ENCODE data around the gene CALD1. TPM values are rescaled to one million over a fixed set of nuclear protein-coding genes. Genes with fewer than 3 reads are reported as not detected.

CALD1 gene
- total and polyA plus RNA-seq, 2 experiments from 2014 or later: 22.6 to 135 TPM

- Histone ChIP-seq H3K4me3 (no peak overlapping the region), H3K36me3 (no peaks in the 10 kb centered on the region), H3K27ac (no peak overlapping the region), H3K9me3 (ENCODE audit: low read depth) (no peaks in the 10 kb centered on the region), H3K4me1 (ENCODE audit: low read depth) (peaks cover 13% of the 10 kb centered on the region), H3K27me3 (no peaks in the 10 kb centered on the region)
- no peak for TF ChIP-seq CTCF (IDR thresholded peaks at IDR 0.05; ENCODE audit: low read depth, low read length)
- no peak for DNase-seq (ENCODE audit: low read depth in 1 of 2, low spot score in 1 of 2)
These were observed 15.1 kb upstream of the CALD1 start for GRCh38 chr7:134764365-134764764.

GRCh38 chr7:134766779-134767519 lies 12.5 kb upstream of the CALD1 start:
- H3K27me3 ChIP-seq: no peaks in the 10 kb centered on the region
- peak in 1 of 2 donors; percentile 60 for DNase-seq (ENCODE audit: low read depth in 1 of 2, low spot score in 1 of 2)
- H3K9me3 ChIP-seq (ENCODE audit: low read depth): no peaks in the 10 kb centered on the region
- peaks cover under 1% of the 10 kb centered on the region for H3K4me1 ChIP-seq (ENCODE audit: low read depth)
- no peaks in the 10 kb centered on the region for H3K36me3 ChIP-seq
- H3K4me3 ChIP-seq: no peak overlapping the region
- H3K27ac ChIP-seq: no peak overlapping the region
- TF ChIP-seq CTCF (IDR thresholded peaks at IDR 0.05; ENCODE audit: low read depth, low read length): no peak

- DNase-seq (ENCODE audit: low read depth in 1 of 2, low spot score in 1 of 2): no peak
- no peaks in the 10 kb centered on the region for H3K9me3 ChIP-seq (ENCODE audit: low read depth)
- no peak for TF ChIP-seq CTCF (IDR thresholded peaks at IDR 0.05; ENCODE audit: low read depth, low read length)
- no peaks in the 10 kb centered on the region for H3K36me3 ChIP-seq
- H3K27me3 ChIP-seq: no peaks in the 10 kb centered on the region
- H3K4me1 ChIP-seq (ENCODE audit: low read depth): no peaks in the 10 kb centered on the region
- no peak overlapping the region for H3K27ac ChIP-seq
- H3K4me3 ChIP-seq: no peak overlapping the region
These were observed 11.8 kb upstream of the CALD1 start for GRCh38 chr7:134767520-134768168.

- DNase-seq (ENCODE audit: low read depth in 1 of 2, low spot score in 1 of 2): no peak
- Histone ChIP-seq H3K4me1 (ENCODE audit: low read depth) (no peaks in the 10 kb centered on the region), H3K36me3 (no peaks in the 10 kb centered on the region), H3K27me3 (no peaks in the 10 kb centered on the region), H3K4me3 (no peak overlapping the region), H3K27ac (no peak overlapping the region), H3K9me3 (ENCODE audit: low read depth) (no peaks in the 10 kb centered on the region)
- TF ChIP-seq CTCF (IDR thresholded peaks at IDR 0.05; ENCODE audit: low read depth, low read length): no peak
These were observed 11.2 kb upstream of the CALD1 start for GRCh38 chr7:134768243-134768642.

GRCh38 chr7:134770676-134771075 lies 8.8 kb upstream of the CALD1 start:
- H3K27ac ChIP-seq: no peak overlapping the region
- DNase-seq (ENCODE audit: low read depth in 1 of 2, low spot score in 1 of 2): no peak
- no peaks in the 10 kb centered on the region for H3K9me3 ChIP-seq (ENCODE audit: low read depth)
- no peaks in the 10 kb centered on the region for H3K27me3 ChIP-seq
- H3K4me1 ChIP-seq (ENCODE audit: low read depth): no peaks in the 10 kb centered on the region
- H3K4me3 ChIP-seq: no peak overlapping the region
- no peak for TF ChIP-seq CTCF (IDR thresholded peaks at IDR 0.05; ENCODE audit: low read depth, low read length)
- no peaks in the 10 kb centered on the region for H3K36me3 ChIP-seq

Data from cardiac muscle cell (in vitro differentiated cells and primary cell).